Panc1 (cell line): Measurements from ENCODE around the gene SLC4A1AP. TPM values are rescaled to one million over a fixed set of nuclear protein-coding genes. Genes with fewer than 3 reads are reported as not detected.

Experiments
- ATAC-seq: fragments of 200-7000 bp; cut with Tn5 transposase; 2 replicates; pipeline ENCODE4 v1.9.1; 2020; ENCODE audit warnings: mild to moderate bottlenecking, moderate library complexity
- BruUV-seq: library from RNA; stranded (reverse); fragments of 400-500 nt; replicated peaks from 2 replicates; lab custom pipeline; 2021; lab: Mats Ljungman, UMichigan
- CTCF ChIA-PET: fragments of 300-600 bp; sonication (Branson Sonifier 250); formaldehyde crosslinking; loops from one replicate; lab custom pipeline; 2022; ENCODE audit warnings: antibody characterized with exemption; lab: Charles Lee
- POLR2A ChIA-PET: fragments of 300-600 bp; sonication (Branson Sonifier 250); formaldehyde crosslinking; loops from one replicate; lab custom pipeline; 2022; ENCODE audit warnings: antibody characterized with exemption; lab: Charles Lee
- DNase-seq: peaks from one replicate; pipeline ENCODE4 v3.0.0-alpha.2; 2010; ENCODE audit warnings: low read depth, low spot score
- H3K27ac ChIP-seq: 2 replicates; pipeline ENCODE4 v1.5.1; 2011; ENCODE audit warnings: mild to moderate bottlenecking, low read length, inconsistent platforms
- H3K27me3 ChIP-seq: fragments of 200-500 bp; sonication (Bioruptor generic); 2 replicates; pipeline ENCODE4 v1.6.0; 2014; ENCODE audit warnings: low read length, inconsistent platforms; ENCODE audit not compliant: control insufficient read depth, insufficient read depth
- H3K36me3 ChIP-seq: fragments of 200-500 bp; sonication (Bioruptor generic); 2 replicates; pipeline ENCODE4 v1.5.1; 2014; ENCODE audit warnings: inconsistent platforms, mild to moderate bottlenecking, low read length, moderate library complexity; ENCODE audit not compliant: control insufficient read depth, insufficient read depth
- H3K4me1 ChIP-seq: 2 replicates; pipeline ENCODE4 v1.5.1; 2011; ENCODE audit warnings: inconsistent platforms, mild to moderate bottlenecking, low read length, moderate library complexity; ENCODE audit not compliant: control insufficient read depth, insufficient read depth
- H3K4me3 ChIP-seq, 2 experiments: 2 replicates each; pipeline ENCODE4 v1.5.1; 2011 to 2012; ENCODE audit warnings: low read depth in 2 of 2, low read length in 2 of 2, mild to moderate bottlenecking in 2 of 2, inconsistent platforms in 1 of 2, moderate library complexity in 1 of 2
- H3K9me3 ChIP-seq: fragments of 200-500 bp; sonication (Bioruptor generic); 2 replicates; pipeline ENCODE4 v1.5.1; 2014; ENCODE audit warnings: low read depth, mild to moderate bottlenecking, inconsistent platforms, low read length, moderate library complexity; ENCODE audit not compliant: control insufficient read depth, insufficient read depth
- CTCF ChIP-seq: fragments of 450-650 bp; IDR thresholded peaks from 2 replicates; pipeline ENCODE4 v1.5.1; 2017; ENCODE audit warnings: mild to moderate bottlenecking
- POLR2AphosphoS5 ChIP-seq: IDR thresholded peaks from 2 replicates; pipeline ENCODE4 v1.6.1; 2012; ENCODE audit warnings: mild to moderate bottlenecking, low read depth, low read length, moderate library complexity
- REST ChIP-seq, 2 experiments: IDR thresholded peaks; 2 replicates each; pipeline ENCODE4 v1.6.1; 2011 to 2012; ENCODE audit warnings: low read depth in 2 of 2, control low read depth in 1 of 2, low read length in 1 of 2, mild to moderate bottlenecking in 1 of 2, moderate library complexity in 1 of 2; ENCODE audit not compliant: insufficient read depth in 1 of 2
- SIN3A ChIP-seq: IDR thresholded peaks from 2 replicates; pipeline ENCODE4 v1.6.1; 2012; ENCODE audit warnings: low read depth, mild to moderate bottlenecking, low read length, moderate library complexity, borderline replicate concordance; ENCODE audit not compliant: insufficient read depth
- TCF7L2 ChIP-seq: IDR thresholded peaks from 2 replicates; pipeline ENCODE4 v1.6.1; 2011; ENCODE audit warnings: mild to moderate bottlenecking, low read depth, low read length, inconsistent platforms
- in situ Hi-C: cut with HindIII; loops from 2 replicates; pipeline ENCODE4 v1.10.0; 2016; ENCODE audit warnings: low sequenced_read_pairs, low pct_unique_long_range_greater_than_20kb
- intact Hi-C: fragments of 100-400 bp; cut with micrococcal nuclease; formaldehyde crosslinking; loops from one replicate; pipeline ENCODE4 v1.10.0; 2022; ENCODE audit not compliant: unreplicated experiment
- total RNA-seq: library from RNA; stranded (reverse); gene quantifications from one replicate; pipeline ENCODE4 v1.2.1, GENCODE V29; 2021; ENCODE audit not compliant: unreplicated experiment

The SLC4A1AP gene
- total RNA-seq, 1 experiment from 2014 or later, result 22.2 TPM

- no TSS peak for BruUV-seq
- Histone ChIP-seq H3K4me3 (no peak overlapping the region), H3K36me3 (no peaks in the 10 kb centered on the region), H3K4me1 (peaks cover 4% of the 10 kb centered on the region; the same call in 1 of the 2 replicates), H3K27me3 (no peaks in the 10 kb centered on the region), H3K9me3 (no peaks in the 10 kb centered on the region), H3K27ac (no peak overlapping the region)
- TF ChIP-seq REST (IDR thresholded peaks at IDR 0.05; ENCODE audit: insufficient read depth in 1 of 2, low read depth in 2 of 2, low read length in 1 of 2) (no peak), TCF7L2 (no peak), CTCF (no peak), POLR2AphosphoS5 (no peak), SIN3A (no peak)
- ChIA-PET CTCF (interaction anchor here (0.7 kb wide), 1 partner anchor 27 kb away, joined by 3 read pairs; no protein-coding TSS in a partner anchor), POLR2A (no interaction called here)
- ATAC-seq, result no peak
- DNase-seq, result no peak
- in situ Hi-C loops, result no loop called here
- intact Hi-C loops, result no loop called here
Measured at GRCh38 chr2:27730261-27730662, 66.6 kb downstream of the SLC4A1AP start.

- no peaks in the 10 kb centered on the region for H3K36me3 ChIP-seq
- BruUV-seq, result no TSS peak
- TF ChIP-seq POLR2AphosphoS5, result no peak
- no peak for TF ChIP-seq CTCF
- no peak for TF ChIP-seq REST (IDR thresholded peaks at IDR 0.05; ENCODE audit: insufficient read depth in 1 of 2, low read depth in 2 of 2, low read length in 1 of 2)
- no peak for TF ChIP-seq SIN3A
- no peak for TF ChIP-seq TCF7L2
- ChIA-PET CTCF (no interaction called here), POLR2A (no interaction called here)
- H3K4me3 ChIP-seq, result no peak overlapping the region
- H3K9me3 ChIP-seq, result no peaks in the 10 kb centered on the region
- peaks cover 4% of the 10 kb centered on the region; the same call in 1 of the 2 replicates for H3K4me1 ChIP-seq
- no peak overlapping the region for H3K27ac ChIP-seq
- in situ Hi-C loops, result no loop called here
- no peaks in the 10 kb centered on the region for H3K27me3 ChIP-seq
- ATAC-seq, result no peak
- intact Hi-C loops, result no loop called here
- no peak for DNase-seq
Measured at GRCh38 chr2:27730980-27731691, 67.4 kb downstream of the SLC4A1AP start.
